ELR (cell line): ENCODE measurements around the gene ZNF689.
"Not testable (repeated sequence)": the region's sequence is repeated elsewhere in the genome, so short reads cannot be mapped to it uniquely, and the experiment has no call there.

Experiments
- DNase-seq: peaks from one replicate; pipeline ENCODE4 v3.0.0-alpha.2; 2015; ENCODE audit warnings: low read depth

Gene ZNF689

GRCh38 chr16:30636599-30636998 is 26.4 kb upstream of the ZNF689 start:
- DNase-seq: no peak

- DNase-seq: no peak
Observed at GRCh38 chr16:30633526-30633925, 23.3 kb upstream of the ZNF689 start.

GRCh38 chr16:30632454-30632853 is 22.3 kb upstream of the ZNF689 start:
- not testable (repeated sequence) for DNase-seq

GRCh38 chr16:30628628-30629540 is 18.7 kb upstream of the ZNF689 start:
- peak; percentile 84 for DNase-seq

GRCh38 chr16:30626236-30626635 is 16.0 kb upstream of the ZNF689 start:
- DNase-seq: no peak

GRCh38 chr16:30623536-30624283 is 13.5 kb upstream of the ZNF689 start:
- DNase-seq: peak; percentile 41

- DNase-seq: no peak
Observed at GRCh38 chr16:30622455-30623032, 12.4 kb upstream of the ZNF689 start.

- DNase-seq: peak; percentile 17
Observed at GRCh38 chr16:30621765-30622164, 11.6 kb upstream of the ZNF689 start.

- no peak for DNase-seq
Observed at GRCh38 chr16:30620169-30620568, 10.0 kb upstream of the ZNF689 start.

- DNase-seq: no peak
Observed at GRCh38 chr16:30619638-30620037, 9.4 kb upstream of the ZNF689 start.

GRCh38 chr16:30619202-30619601 is 9.0 kb upstream of the ZNF689 start:
- DNase-seq: no peak

GRCh38 chr16:30615358-30616091 is 5.3 kb upstream of the ZNF689 start:
- DNase-seq: peak; percentile 54

GRCh38 chr16:30609002-30609925 is 925 bp downstream of the ZNF689 start:
- DNase-seq: peak; percentile 52

GRCh38 chr16:30606004-30606403 is 4.2 kb downstream of the ZNF689 start:
- DNase-seq: no peak

GRCh38 chr16:30605158-30605557 is 5.0 kb downstream of the ZNF689 start:
- no peak for DNase-seq

GRCh38 chr16:30604316-30604947 is 5.8 kb downstream of the ZNF689 start:
- DNase-seq: no peak

- DNase-seq: no peak
Observed at GRCh38 chr16:30603945-30604315, 6.3 kb downstream of the ZNF689 start.

- DNase-seq: peak; percentile 29
Observed at GRCh38 chr16:30602616-30603277, 7.4 kb downstream of the ZNF689 start.

GRCh38 chr16:30601966-30602365 is 8.2 kb downstream of the ZNF689 start:
- DNase-seq: no peak

- no peak for DNase-seq
Observed at GRCh38 chr16:30600929-30601328, 9.3 kb downstream of the ZNF689 start.
